GM19328 (cell line): ENCODE results near the gene CYB5RL.
"Not testable (repeated sequence)": the region's sequence is repeated elsewhere in the genome, so short reads cannot be mapped to it uniquely, and the experiment has no call there.

Experiments
- ATAC-seq: cut with Tn5 transposase; IDR thresholded peaks from one replicate; pipeline ENCODE4 v1.9.1; 2021; ENCODE audit warnings: mild to moderate bottlenecking, moderate library complexity; ENCODE audit not compliant: unreplicated experiment

Gene CYB5RL

DNA sequence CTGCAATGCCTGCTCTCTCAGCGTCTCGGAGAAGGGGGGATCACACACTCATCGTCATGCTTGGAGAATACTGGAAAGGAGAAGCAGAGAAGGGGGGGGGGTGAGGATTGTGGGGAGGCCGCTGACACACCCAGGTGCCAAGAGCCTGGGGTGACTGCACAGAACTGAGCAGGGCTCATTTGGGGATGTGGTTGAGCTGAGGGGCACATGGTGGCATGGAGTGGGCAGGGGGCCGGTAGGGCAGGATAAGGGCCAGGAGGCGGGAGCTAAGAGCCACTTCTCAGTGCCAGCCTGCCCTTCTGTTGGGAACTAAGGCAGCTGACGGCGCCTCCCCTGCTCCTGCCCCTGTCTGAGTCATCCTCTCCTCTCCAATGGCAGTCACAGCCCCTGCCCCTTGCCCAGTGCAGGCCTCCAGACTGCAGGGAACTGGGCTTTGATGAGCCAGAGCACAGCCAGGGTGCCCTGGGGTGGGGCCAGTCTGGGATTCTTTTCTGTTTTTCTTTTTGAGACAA is 27.3 kb upstream of the CYB5RL start:
- no peak for ATAC-seq

- ATAC-seq = no peak
Observed at GRCh38 chr1:54225986-54226559, 26.2 kb upstream of the CYB5RL start.

DNA sequence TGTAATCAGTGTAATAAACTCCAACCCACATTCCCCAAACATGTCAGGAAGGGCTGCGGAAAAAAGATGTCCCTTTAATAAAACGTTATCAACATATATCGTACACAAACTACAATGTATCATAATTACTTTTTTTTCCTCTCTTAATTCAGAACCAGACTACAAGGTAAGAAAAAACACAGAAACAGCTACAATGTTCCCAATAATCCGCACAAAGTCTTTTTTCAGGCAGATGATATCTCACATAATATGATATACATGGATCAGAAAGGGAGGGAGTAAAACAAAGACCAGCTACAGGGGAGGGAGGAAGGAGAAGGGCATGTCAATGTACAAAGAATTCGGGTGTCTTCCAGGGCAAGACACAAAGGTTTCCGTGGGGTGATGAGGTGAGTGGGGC is 25.5 kb upstream of the CYB5RL start:
- no peak for ATAC-seq

DNA sequence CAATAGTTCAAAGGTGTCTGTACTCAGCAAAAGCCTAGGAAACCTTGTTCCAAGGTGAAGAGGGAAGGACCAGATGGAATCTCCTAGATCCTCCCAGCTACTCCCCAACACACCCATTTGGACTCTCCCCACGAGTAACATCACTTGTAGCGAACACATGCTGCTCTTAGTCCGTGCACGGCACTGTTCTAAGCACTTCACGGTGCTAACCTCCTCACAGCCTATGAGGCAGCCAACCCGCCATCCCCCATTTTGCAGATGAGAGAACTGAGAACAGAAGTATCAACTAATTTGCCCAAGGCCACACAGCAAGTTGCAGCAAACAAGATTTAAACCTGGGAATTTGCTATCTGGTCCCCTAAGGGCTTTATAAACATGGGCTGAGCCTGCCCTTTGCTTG is 24.4 kb upstream of the CYB5RL start:
- no peak for ATAC-seq

DNA sequence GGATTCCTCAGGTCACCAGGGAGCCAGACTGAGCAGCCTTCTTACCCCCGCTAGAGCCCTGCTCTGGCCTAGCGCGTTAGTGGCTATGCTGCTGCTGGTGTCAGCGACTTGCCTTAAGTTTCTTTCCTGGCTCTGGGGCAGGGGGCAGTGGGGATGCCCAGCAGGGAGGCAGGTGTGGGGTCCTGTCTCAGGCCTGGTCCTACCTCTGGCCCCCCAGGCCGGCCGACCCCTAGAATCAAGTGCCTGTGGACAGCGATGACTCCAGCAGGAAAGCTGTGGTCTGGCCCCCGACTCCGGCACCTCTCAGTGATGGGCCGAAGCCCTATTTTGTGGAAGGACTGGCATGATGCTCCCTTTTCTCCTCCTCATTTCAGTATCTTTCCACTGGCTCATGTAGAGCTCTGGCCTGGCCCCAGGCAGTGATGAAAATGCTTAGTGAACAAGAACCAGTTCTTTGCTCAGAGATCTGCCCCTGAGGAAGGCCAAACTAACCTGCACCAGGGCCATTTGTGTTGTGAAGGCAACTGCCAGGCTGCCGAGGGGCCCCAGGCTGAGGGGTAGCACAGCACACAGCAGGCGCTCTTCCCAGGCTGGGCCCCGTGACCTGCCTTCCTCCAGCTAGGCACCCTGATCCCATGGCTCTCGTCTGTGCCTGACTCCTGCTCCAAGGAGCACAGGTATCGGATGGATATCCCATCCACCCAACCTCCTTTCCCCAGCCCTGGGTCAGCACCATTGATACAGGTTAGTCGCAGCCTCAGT is 23.8 kb upstream of the CYB5RL start:
- ATAC-seq = no peak

DNA sequence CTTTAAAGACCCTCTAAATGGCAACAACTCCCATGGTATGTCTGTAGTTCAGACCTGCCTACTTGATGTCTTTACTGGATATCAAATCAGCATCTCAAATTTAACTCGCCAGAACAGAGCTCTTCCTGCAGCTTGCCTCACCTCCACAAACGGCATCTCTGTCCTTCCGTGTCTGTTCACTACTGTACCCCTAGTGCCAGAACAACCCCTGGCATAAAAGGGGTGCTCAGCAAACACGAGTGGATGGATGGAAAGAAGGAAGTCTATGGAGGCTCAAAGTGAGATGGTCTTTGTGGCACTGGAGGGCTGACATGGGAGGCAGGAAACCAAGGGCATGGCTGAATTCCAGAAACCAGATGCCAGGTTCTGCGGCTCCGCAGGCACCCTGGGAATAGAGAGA is 22.9 kb upstream of the CYB5RL start:
- ATAC-seq = no peak

DNA sequence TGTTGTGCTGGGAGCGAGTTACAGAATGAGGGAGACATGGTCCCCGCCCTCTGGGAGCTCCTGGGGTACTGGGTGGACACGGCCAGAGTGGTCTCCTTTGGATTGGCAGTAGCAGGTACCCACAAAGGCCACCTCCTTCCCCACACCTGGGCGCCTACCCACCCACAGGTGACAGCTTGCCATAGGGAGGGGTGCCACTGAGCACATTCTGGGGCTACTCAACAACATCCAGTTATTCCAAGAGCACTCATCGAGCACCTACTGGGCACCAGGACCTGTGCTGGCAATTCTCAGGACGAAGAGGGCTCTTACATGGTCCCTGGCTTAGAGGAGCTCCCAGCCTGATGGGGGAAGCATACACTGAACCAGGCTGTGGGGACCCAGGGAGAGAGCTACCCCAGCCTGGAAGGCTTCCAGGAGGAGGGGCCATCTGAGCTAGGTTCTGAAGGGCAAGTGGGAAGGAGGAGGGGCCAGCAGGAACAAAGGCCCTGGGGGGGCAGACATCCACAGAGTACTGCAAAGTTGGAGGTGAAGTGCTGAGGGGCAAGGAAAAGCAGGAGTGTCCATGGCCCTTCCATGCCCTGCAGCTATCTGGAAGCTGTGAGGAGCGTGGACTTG is 22.1 kb upstream of the CYB5RL start:
- ATAC-seq = no peak

DNA sequence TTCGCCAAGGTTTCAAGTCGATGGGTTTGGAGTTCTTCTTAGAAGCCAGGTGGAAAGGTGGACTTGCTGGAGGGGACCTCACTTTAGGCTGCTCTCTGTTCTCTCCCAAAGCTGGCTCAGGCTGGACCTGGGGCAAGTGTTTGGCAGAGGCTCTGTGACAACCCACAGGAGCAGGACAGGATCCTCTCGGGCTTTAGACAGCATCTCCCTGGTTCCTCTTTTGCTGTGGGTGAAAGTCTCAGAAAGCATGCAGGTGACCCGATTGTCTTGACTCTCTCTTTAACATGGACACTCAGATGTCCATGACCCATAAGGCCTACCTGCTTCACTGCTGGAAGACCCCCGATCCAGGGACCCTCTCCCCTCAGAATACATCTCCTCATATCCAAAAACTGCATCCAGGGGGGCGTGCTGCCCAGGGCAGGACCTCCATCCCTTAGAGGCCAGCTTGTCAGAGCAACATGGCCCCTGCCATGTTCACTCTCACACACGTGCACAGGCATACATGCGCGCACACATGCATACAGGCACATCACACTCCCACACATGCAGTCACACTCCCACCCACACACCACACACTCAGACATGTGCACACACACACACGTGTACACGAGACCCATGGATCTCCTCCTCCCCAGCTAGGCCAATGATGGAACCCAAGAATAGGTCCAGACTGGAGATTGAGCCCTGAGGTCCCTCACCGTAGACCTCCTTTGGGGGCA is 21.4 kb upstream of the CYB5RL start:
- no peak for ATAC-seq

GRCh38 chr1:54220004-54220811 is 20.4 kb upstream of the CYB5RL start:
- no peak for ATAC-seq

DNA sequence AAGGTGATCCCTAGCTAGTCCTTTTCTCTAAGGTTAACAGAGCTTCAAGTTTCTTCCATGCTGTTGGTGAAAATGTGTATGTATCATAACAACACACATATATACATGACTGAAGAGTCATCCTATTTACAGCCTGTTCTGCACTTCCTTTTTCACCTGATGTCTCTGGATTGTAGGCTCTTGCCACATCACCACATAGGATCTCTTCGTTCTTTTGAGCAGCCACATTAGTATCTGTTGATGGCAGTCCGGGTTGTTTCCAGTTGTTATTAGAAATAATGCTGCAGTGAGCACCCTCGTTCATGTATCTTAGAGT is 19.8 kb upstream of the CYB5RL start:
- no peak for ATAC-seq

GRCh38 chr1:54218883-54219687 is 19.3 kb upstream of the CYB5RL start:
- no peak for ATAC-seq

DNA sequence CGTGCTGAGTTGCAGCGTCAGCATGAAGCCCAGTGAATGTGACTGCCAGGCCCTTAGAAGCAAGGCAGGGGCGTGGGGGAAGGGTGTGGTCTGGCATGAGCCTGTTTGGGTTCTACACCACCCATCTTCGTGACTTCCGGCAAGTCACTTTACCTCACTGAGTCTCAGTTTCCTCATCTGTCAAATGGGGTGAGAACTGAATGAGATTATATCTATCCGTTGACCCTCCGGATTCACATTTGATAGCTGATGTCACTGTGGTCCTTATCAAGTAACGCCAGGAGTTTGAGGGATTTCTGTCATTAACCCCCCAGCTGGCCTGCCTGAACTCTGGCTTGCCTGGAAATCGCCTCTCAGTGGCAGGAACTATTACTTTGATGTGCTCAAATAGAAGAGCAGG is 15.7 kb upstream of the CYB5RL start:
- ATAC-seq = no peak

GRCh38 chr1:54212872-54213271 is 13.0 kb upstream of the CYB5RL start:
- no peak for ATAC-seq

DNA sequence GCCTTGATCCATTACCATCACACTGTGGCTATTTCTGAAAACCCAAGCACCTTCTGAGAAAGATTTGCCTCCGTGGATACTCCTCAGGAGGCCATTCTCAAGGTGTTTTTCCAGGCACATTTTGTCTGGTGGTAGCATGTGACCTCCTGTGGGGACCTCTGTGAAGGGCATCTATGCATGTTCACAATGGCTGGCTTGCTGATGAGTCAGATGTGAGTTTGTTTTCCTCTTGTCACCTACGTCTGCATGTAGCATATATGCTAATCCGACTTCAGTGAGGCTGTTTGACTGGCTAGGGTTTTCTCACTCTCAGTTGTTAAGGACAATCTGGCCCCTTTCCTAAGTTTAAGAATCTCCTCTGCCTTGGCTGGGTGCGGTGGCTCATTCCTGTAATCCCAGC is 8.1 kb upstream of the CYB5RL start:
- ATAC-seq = not testable (repeated sequence)

DNA sequence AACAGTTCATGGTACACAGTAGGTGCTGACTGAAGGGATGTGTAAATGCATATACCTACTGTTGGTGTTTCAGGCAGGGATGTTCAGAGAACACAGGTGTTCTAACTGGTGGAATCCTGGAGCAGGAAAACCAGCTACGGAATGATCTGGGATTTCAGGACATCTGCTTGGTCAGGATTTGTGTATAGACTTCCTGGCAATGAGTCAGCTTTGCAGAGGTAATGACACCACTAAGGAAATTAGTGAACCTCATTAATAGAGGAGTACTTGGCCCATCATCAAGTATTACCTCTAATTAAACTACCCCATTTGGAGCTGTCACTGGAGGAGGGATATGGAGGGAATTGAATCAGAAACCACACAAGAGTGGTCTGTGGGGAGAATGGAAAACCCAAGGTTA is 7.5 kb upstream of the CYB5RL start:
- ATAC-seq = no peak

DNA sequence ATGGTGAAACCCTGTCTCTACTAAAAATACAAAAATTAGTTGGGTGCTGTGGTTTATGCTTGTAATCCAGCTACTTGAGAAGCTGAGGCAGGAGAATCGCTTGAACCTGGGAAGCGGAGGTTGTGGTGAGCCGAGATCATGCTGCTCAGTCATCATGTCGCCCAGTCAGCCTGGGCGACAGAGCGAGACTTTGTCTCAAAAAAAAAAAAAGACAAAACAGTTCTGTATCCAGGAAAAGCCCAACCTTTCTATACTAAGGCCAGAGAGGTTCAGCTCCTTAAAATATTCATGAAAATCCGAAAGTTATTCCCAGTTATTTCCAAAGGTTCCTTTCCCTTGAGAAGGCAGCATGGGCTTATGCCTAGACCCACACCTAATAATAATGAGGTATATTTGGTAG is 4.4 kb upstream of the CYB5RL start:
- ATAC-seq = no peak

GRCh38 chr1:54200519-54200997 is 728 bp upstream of the CYB5RL start:
- ATAC-seq = no peak

DNA sequence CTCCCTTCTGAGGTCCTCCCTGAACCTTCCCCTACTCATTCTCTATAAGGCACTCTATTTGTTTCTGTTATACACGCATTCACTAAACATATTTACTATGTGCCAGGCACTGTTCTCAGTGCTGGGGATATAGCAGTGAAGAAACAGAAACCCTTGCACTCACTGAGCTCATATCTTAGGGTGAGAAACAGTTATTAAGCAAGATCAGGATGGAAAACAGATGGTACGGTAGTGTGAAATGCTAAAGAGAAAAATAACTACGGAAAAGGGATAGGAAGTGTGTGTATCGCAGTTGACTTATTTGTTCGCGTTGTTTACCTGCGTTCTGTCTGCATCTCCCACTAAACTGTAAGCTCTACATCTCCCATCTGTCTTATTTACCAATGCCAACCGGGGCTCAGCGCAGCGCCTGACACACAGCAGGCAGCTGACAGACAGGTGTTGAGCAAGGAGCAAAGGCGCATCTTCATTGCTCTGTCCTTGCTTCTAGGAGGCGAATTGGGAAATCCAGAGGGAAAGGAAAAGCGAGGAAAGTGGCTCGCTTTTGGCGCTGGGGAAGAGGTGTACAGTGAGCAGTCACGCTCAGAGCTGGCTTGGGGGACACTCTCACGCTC is 572 bp downstream of the CYB5RL start:
- no peak for ATAC-seq

DNA sequence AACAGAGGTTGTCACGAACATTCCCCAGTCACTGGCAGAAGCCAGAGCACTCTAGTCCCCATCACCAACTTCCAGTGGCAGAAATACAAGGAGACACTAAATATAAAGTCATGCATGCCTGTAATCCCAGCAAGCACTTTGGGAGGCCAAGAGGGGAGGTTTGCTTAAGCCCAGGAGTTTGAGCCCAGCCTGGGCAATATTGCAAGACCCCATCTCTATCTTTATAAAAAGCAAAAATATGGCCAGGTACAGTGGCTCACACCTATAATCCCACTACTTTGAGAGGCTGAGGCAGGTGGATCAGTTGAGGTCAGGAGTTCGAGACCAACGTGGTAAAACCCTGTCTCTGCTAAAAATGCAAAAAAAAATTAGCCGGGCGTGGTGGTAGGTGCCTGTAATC is 6.4 kb downstream of the CYB5RL start:
- ATAC-seq = no peak

GRCh38 chr1:54191525-54191924 is 8.3 kb downstream of the CYB5RL start:
- no peak for ATAC-seq
